Adipocyte (in vitro differentiated cells): Measurements from ENCODE around the gene LRRC47.

Experiments
- DNase-seq: peaks from one replicate; pipeline ENCODE4 v3.0.0-alpha.2; 2015; ENCODE audit warnings: low read depth
- H3K27me3 ChIP-seq: replicated peaks from 2 replicates; pipeline ENCODE4 v1.7.0; 2013; ENCODE audit warnings: mild to moderate bottlenecking, low read length, moderate library complexity; ENCODE audit not compliant: control insufficient read depth, insufficient read depth
- H3K36me3 ChIP-seq: 2 replicates; pipeline ENCODE4 v1.7.0; 2013; ENCODE audit warnings: low read length, mild to moderate bottlenecking, moderate library complexity; ENCODE audit not compliant: control insufficient read depth, insufficient read depth, severe bottlenecking
- H3K4me1 ChIP-seq: 2 replicates; pipeline ENCODE4 v1.7.0; 2013; ENCODE audit warnings: mild to moderate bottlenecking, low read length, moderate library complexity; ENCODE audit not compliant: control insufficient read depth, insufficient read depth
- H3K4me3 ChIP-seq: 2 replicates; pipeline ENCODE4 v1.7.0; 2013; ENCODE audit warnings: mild to moderate bottlenecking, low read length, moderate library complexity
- H3K9ac ChIP-seq: 2 replicates; pipeline ENCODE4 v1.7.0; 2013; ENCODE audit warnings: mild to moderate bottlenecking, low read length, moderate library complexity
- H3K9me3 ChIP-seq: 2 replicates; pipeline ENCODE4 v1.7.0; 2013; ENCODE audit warnings: mild to moderate bottlenecking, low read length, moderate library complexity; ENCODE audit not compliant: control insufficient read depth

The LRRC47 gene

GRCh38 chr1:3743421-3743820 lies 52.9 kb downstream of the LRRC47 start:
- peaks cover 22% of the 10 kb centered on the region for H3K36me3 ChIP-seq
- no peaks in the 10 kb centered on the region for H3K9me3 ChIP-seq
- H3K4me1 ChIP-seq = peaks cover 16% of the 10 kb centered on the region
- DNase-seq = no peak
- no peak overlapping the region for H3K4me3 ChIP-seq
- no peaks in the 10 kb centered on the region for H3K27me3 ChIP-seq
- no peak overlapping the region for H3K9ac ChIP-seq

DNA sequence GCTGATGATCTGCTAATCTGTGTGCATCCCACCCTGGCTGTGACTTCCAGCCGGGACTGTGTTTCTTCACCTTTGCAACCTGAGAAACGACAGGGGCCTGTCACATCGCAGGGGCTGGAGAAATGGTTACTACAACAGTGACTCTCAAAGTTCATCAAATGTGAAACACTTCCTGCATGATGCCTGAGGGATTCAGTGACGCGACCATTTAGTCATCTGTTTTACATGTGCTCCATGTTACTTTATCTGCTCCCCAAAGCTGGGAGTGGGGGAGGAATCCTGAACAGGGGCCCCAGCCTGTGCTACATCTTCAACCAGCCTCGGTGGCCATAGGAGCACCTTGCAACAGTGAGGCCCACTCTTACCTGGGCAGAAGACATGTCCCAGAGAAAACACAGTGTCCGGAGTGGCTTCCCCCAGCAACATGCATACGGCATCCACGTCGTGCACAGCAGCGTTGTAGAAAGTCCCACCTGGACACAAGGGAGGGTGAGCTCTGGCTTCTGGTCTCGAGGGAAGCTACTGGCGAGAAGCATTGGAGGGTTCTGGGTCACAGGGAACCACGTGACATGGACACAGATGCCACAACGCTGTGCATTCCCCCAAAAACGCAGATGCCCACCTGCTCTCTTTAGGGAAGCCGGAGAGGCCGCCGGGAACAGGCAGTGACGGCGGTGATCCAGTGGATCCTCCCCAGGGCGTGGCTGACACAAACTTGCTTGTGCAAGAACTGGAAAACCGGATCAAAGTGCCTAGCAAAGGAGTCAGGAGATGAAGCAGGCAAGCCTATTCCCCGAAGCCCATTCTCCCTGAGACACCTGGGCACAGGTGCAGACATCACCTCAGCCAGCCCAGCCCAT lies 53.6 kb downstream of the LRRC47 start:
- Histone ChIP-seq H3K36me3 (peaks cover 28% of the 10 kb centered on the region), H3K9me3 (no peaks in the 10 kb centered on the region), H3K9ac (no peak overlapping the region), H3K27me3 (no peaks in the 10 kb centered on the region), H3K4me1 (peaks cover 15% of the 10 kb centered on the region), H3K4me3 (no peak overlapping the region)
- no peak for DNase-seq

DNA sequence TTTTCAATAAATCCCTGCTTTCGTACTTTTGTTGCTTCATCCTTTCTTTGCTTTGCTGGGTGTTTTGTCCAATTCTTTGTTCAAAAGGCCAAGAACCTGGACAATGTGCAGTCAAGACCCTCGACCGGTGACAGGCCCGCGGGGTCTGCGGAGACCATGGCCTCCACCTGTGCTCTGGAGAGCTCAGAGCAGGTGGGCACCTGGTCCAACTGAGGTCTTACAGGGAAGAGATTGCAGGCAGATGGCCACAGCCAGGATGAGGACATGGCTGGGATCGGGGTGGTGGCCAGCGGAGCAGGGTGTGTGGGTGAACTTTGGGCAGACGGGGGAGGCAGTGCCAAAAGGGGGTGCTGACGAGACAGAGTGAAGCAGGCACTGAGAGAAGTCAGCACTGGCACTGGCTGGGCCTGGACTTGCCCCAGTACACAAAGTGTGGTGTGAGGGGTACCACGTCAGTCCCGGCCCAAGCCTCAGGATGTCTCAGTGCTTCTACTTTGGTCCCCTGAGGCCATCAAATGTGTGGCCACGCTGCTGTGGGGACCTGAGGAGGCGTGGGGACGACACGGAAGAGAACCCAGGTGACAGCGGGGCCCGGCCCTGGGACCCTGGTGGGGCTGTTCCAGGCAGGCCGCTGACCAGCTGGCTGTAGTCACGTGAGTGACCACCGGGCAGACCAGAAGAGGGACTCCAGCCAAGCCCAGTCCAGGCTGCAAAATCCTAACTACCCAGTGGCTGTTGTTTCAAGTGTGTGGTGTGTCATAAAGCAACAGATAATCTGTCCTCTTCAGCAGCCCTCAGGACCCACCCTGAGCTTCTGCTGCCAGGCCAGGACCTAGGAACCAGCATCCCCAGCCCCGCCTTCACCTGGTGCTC lies 54.5 kb downstream of the LRRC47 start:
- DNase-seq = no peak
- H3K4me1 ChIP-seq = peaks cover 13% of the 10 kb centered on the region
- H3K9ac ChIP-seq = no peak overlapping the region
- no peak overlapping the region for H3K4me3 ChIP-seq
- H3K9me3 ChIP-seq = no peaks in the 10 kb centered on the region
- H3K36me3 ChIP-seq = peaks cover 35% of the 10 kb centered on the region
- no peaks in the 10 kb centered on the region for H3K27me3 ChIP-seq

DNA sequence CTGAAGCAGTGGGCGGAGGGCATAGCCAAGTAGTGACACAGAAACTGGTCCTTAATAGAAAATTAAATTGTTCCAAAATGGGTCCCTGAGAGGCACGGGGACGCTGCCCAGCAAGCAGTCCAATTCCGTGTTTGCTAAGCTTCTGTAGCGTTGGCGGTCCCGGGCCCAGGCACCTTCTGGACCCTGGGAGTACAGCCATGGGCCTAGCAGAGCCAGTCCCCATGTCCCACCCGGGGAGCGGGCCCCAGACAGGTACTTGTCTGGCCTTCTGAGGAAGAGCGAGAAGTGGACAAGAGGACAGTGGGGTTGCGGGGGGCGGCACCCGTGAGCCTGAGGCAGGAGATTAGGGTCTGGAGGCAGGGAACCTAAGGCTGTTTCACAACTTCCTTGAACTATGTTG lies 55.5 kb downstream of the LRRC47 start:
- Histone ChIP-seq H3K27me3 (no peaks in the 10 kb centered on the region), H3K9ac (no peak overlapping the region), H3K4me1 (peaks cover 7% of the 10 kb centered on the region), H3K36me3 (peaks cover 42% of the 10 kb centered on the region), H3K4me3 (no peak overlapping the region), H3K9me3 (no peaks in the 10 kb centered on the region)
- no peak for DNase-seq

DNA sequence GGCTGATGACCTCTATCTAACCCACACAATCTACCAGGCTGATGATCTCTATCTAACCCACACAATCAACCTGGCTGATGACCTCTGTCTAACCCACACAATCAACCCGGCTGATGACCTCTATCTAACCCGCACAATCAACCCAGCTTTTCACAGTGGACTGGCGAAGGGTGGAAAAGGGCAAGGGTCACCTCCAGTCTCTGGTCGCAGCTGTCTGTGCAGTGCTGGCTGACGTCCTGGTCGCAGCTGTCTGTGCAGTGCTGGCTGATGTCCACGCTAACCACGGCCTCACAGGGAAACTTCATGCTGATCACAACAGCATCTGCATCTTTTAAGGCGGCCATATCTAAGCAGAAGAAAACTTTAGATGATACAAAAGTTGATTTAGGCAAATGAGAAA lies 56.3 kb downstream of the LRRC47 start:
- peaks cover 3% of the 10 kb centered on the region for H3K4me1 ChIP-seq
- H3K27me3 ChIP-seq = no peaks in the 10 kb centered on the region
- H3K4me3 ChIP-seq = no peak overlapping the region
- no peak overlapping the region for H3K9ac ChIP-seq
- DNase-seq = no peak
- no peaks in the 10 kb centered on the region for H3K9me3 ChIP-seq
- H3K36me3 ChIP-seq = peaks cover 42% of the 10 kb centered on the region

- Histone ChIP-seq H3K9me3 (no peaks in the 10 kb centered on the region), H3K4me3 (no peak overlapping the region), H3K4me1 (peaks cover 3% of the 10 kb centered on the region), H3K27me3 (no peaks in the 10 kb centered on the region), H3K9ac (no peak overlapping the region), H3K36me3 (peaks cover 42% of the 10 kb centered on the region)
- no peak for DNase-seq
These were observed 57.4 kb downstream of the LRRC47 start for GRCh38 chr1:3738943-3739342.

GRCh38 chr1:3736708-3737107 lies 59.6 kb downstream of the LRRC47 start:
- no peak for DNase-seq
- Histone ChIP-seq H3K4me3 (no peak overlapping the region), H3K36me3 (peaks cover 30% of the 10 kb centered on the region), H3K27me3 (peaks cover 11% of the 10 kb centered on the region), H3K9me3 (no peaks in the 10 kb centered on the region), H3K4me1 (no peaks in the 10 kb centered on the region), H3K9ac (no peak overlapping the region)

DNA sequence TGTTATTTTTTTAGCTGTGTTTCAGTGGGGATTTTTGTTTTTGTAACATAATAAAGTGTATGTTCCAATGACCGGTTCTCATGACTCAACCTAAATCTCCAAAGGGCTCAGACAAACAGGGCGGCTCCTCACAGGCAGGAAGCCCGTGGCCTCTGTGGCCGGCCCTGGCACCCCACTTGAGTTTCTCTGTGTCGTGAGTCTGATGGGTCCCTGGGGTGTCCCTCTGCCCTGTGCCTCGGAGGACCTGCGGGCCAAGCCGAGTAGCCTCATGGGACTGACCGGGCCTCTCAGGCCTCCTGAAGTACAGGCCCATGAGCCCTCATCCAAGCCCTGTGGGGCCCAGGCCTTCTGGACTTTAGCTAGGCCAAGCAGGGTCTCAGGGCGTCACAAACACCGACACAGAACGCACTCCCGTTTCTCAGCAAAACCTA lies 60.2 kb downstream of the LRRC47 start:
- Histone ChIP-seq H3K9ac (no peak overlapping the region), H3K4me1 (no peaks in the 10 kb centered on the region), H3K4me3 (no peak overlapping the region), H3K27me3 (peaks cover 16% of the 10 kb centered on the region), H3K9me3 (no peaks in the 10 kb centered on the region), H3K36me3 (peaks cover 28% of the 10 kb centered on the region)
- no peak for DNase-seq

GRCh38 chr1:3735688-3736087 lies 60.6 kb downstream of the LRRC47 start:
- no peak for DNase-seq
- Histone ChIP-seq H3K9ac (no peak overlapping the region), H3K36me3 (peaks cover 28% of the 10 kb centered on the region), H3K27me3 (peaks cover 21% of the 10 kb centered on the region), H3K9me3 (no peaks in the 10 kb centered on the region), H3K4me3 (no peak overlapping the region), H3K4me1 (no peaks in the 10 kb centered on the region)

- no peak for DNase-seq
- Histone ChIP-seq H3K9ac (no peak overlapping the region), H3K36me3 (peaks cover 28% of the 10 kb centered on the region), H3K27me3 (peaks cover 26% of the 10 kb centered on the region), H3K4me1 (no peaks in the 10 kb centered on the region), H3K4me3 (no peak overlapping the region), H3K9me3 (no peaks in the 10 kb centered on the region)
These were observed 61.1 kb downstream of the LRRC47 start for GRCh38 chr1:3735027-3735681.

DNA sequence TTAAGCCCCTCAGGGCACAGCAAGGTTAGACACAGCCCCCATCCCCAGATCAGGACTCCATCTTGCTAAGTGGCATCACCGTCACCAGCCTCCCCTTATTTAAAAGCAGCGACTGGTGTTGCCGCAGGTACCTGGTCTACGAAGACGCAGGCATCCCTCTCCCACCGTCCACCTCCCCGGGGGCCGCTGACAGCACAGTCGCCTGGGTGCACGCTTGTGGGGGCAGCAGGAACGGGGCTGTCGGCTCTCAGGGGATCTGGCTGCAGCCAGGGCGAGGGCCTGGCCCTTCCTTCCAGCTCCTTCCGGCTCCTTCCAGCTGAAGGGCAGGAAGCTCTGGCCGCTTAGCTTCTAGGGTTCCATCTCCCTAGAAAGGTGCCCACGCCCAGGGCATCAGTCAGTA lies 61.7 kb downstream of the LRRC47 start:
- Histone ChIP-seq H3K27me3 (peaks cover 30% of the 10 kb centered on the region), H3K36me3 (peaks cover 28% of the 10 kb centered on the region)
- no peak for DNase-seq

More for the DNA sequence above, 61.7 kb downstream of the LRRC47 start:
- Histone ChIP-seq H3K9ac (no peak overlapping the region), H3K4me3 (no peak overlapping the region), H3K9me3 (no peaks in the 10 kb centered on the region), H3K4me1 (no peaks in the 10 kb centered on the region)
